Osteoblast (primary cell): Measurements from ENCODE around the gene ANTXRL. TPM values are rescaled to one million over a fixed set of nuclear protein-coding genes. Genes with fewer than 3 reads are reported as not detected.
"Not testable (repeated sequence)": the region's sequence is repeated elsewhere in the genome, so short reads cannot be mapped to it uniquely, and the experiment has no call there.

Experiments
- DNase-seq: peaks from one replicate; pipeline ENCODE4 v3.0.0; 2011; ENCODE audit warnings: low spot score, mixed read lengths; ENCODE audit not compliant: insufficient read length; ENCODE audit errors: missing footprints
- H2AFZ ChIP-seq: 2 replicates; pipeline ENCODE4 v1.6.0; 2011; ENCODE audit warnings: mild to moderate bottlenecking, low read length
- H3K27ac ChIP-seq: 2 replicates; pipeline ENCODE4 v1.5.1; 2011; ENCODE audit warnings: mild to moderate bottlenecking, low read depth, low read length, moderate library complexity
- H3K27me3 ChIP-seq: 2 replicates; pipeline ENCODE4 v1.6.0; 2012; ENCODE audit warnings: mild to moderate bottlenecking, control low read depth, inconsistent platforms, low read length, moderate library complexity; ENCODE audit not compliant: insufficient read depth
- H3K36me3 ChIP-seq: 2 replicates; pipeline ENCODE4 v1.5.1; 2011; ENCODE audit warnings: mild to moderate bottlenecking, low read length, control low read depth, moderate library complexity; ENCODE audit not compliant: insufficient read depth
- H3K4me1 ChIP-seq: 2 replicates; pipeline ENCODE4 v1.5.1; 2011; ENCODE audit warnings: mild to moderate bottlenecking, low read length, control low read depth, moderate library complexity; ENCODE audit not compliant: insufficient read depth
- H3K4me2 ChIP-seq: 2 replicates; pipeline ENCODE4 v1.6.0; 2011; ENCODE audit warnings: mild to moderate bottlenecking, low read length; ENCODE audit not compliant: insufficient read depth
- H3K4me3 ChIP-seq: fragments of 200-600 bp; sonication (generic); 3 replicates; pipeline ENCODE4 v1.5.1; 2012; ENCODE audit warnings: mild to moderate bottlenecking, low read length, inconsistent platforms; ENCODE audit not compliant: insufficient read depth
- H3K79me2 ChIP-seq: 2 replicates; pipeline ENCODE4 v1.6.0; 2012; ENCODE audit warnings: mild to moderate bottlenecking, low read length, control low read depth, inconsistent platforms; ENCODE audit not compliant: insufficient read depth
- H3K9me3 ChIP-seq: 2 replicates; pipeline ENCODE4 v1.5.1; 2011; ENCODE audit warnings: low read depth, low read length, control low read depth
- H4K20me1 ChIP-seq: 2 replicates; pipeline ENCODE4 v1.6.0; 2012; ENCODE audit warnings: mild to moderate bottlenecking, low read length, control low read depth; ENCODE audit not compliant: insufficient read depth
- CTCF ChIP-seq: IDR thresholded peaks from 2 replicates; pipeline ENCODE4 v1.5.1; 2011; ENCODE audit warnings: mild to moderate bottlenecking, low read depth, low read length, moderate library complexity; ENCODE audit errors: extremely low read depth
- total RNA-seq: library from RNA; depleted of rRNA; stranded (reverse); fragments of >200 nt; gene quantifications from 2 replicates; pipeline ENCODE4 v1.2.3, GENCODE V29; 2012

The ANTXRL gene
- total RNA-seq, 1 donor, result not detected

- no peaks in the 10 kb centered on the region for H4K20me1 ChIP-seq
These were observed 22.5 kb upstream of the ANTXRL start for GRCh38 chr10:46264336-46264735.

DNA sequence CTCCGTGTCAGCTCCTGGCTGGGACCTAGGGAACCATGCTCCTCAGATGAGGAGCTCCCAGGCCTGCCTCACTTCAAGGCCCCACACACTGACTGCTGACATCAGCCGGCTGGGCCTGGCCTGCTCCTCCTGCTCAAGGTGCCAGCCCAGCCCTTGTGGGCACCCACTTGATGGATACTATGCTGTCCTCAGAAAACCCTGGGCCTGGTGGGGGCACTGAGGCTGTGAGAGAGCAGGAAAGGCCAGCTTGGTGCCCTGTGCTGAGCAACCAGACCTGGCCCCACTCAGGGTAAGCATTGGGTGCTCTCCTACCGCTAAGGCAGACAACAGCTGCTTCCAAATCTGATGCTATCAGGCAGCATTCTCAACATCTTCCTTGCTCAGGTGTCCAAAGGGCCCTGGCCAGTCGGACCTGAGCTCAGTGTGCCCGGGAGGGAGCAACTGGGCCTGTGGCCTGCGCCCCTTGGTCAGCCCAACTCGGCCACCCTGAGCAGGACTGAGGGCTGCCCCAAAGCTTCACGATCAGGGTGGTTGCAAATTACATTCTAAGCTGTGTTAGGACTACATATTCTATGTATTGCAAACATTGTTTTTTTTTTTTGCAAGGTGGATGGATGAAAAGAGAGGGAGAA, 21.9 kb upstream of the ANTXRL start:
- Histone ChIP-seq H3K4me2 (no peak overlapping the region), H3K9me3 (no peaks in the 10 kb centered on the region), H3K27ac (no peak overlapping the region), H3K79me2 (no peaks in the 10 kb centered on the region), H4K20me1 (no peaks in the 10 kb centered on the region), H2AFZ (no peak overlapping the region), H3K4me1 (no peaks in the 10 kb centered on the region), H3K4me3 (no peak overlapping the region), H3K36me3 (no peaks in the 10 kb centered on the region), H3K27me3 (no peaks in the 10 kb centered on the region)
- TF ChIP-seq CTCF, result no peak
- no peak for DNase-seq

More at GRCh38 chr10:46264336-46264735, 22.5 kb upstream of the ANTXRL start:
- no peak for DNase-seq
- Histone ChIP-seq H3K4me2 (no peak overlapping the region), H3K4me1 (no peaks in the 10 kb centered on the region), H3K36me3 (no peaks in the 10 kb centered on the region), H2AFZ (no peak overlapping the region), H3K4me3 (no peak overlapping the region), H3K79me2 (no peaks in the 10 kb centered on the region), H3K27me3 (no peaks in the 10 kb centered on the region), H3K27ac (no peak overlapping the region), H3K9me3 (no peaks in the 10 kb centered on the region)
- TF ChIP-seq CTCF, result no peak

GRCh38 chr10:46265566-46266305, 21.1 kb upstream of the ANTXRL start:
- not testable (repeated sequence) for H3K4me1 ChIP-seq, H3K36me3 ChIP-seq, DNase-seq, H2AFZ ChIP-seq, H3K9me3 ChIP-seq, H3K27ac ChIP-seq, H3K4me2 ChIP-seq, H3K27me3 ChIP-seq, H4K20me1 ChIP-seq, H3K79me2 ChIP-seq, H3K4me3 ChIP-seq

DNA sequence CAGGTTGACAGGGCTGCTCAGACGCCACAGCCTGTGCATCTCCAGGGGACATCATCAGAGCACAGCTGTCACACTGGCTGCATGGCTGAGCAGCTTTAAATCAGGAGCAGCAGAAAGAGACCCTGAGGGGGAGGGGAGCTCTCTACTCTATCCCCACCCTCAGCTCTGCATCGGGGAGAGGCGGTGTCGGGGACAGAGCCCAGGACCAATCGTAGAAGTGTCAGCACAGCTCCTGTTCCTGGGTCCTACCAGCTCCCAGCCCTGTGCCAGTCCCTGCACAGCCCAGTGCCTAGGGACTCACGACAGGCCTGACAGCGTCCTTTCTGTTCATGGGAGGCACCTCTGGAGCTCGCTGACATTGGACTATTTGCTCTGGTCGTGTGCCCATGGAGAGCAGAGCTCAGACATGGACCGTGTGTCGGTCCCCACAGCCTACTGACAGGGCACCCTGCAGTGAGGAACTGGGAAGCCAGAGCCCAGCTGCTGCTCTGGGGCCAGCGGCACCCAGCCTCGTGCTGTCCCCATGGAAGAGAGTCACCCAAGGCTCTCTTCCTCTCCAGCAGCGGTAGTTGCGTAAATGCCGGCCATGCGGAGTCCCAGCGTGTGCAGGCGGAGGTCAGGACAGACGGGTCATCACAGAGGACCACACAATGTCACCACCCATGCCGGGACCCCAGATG, 20.4 kb upstream of the ANTXRL start:
- Histone ChIP-seq H3K4me2 (no peak overlapping the region), H3K27ac (no peak overlapping the region), H2AFZ (no peak overlapping the region), H3K4me1 (no peaks in the 10 kb centered on the region), H3K9me3 (no peaks in the 10 kb centered on the region), H3K79me2 (no peaks in the 10 kb centered on the region), H4K20me1 (no peaks in the 10 kb centered on the region), H3K36me3 (no peaks in the 10 kb centered on the region), H3K4me3 (no peak overlapping the region), H3K27me3 (no peaks in the 10 kb centered on the region)
- no peak for TF ChIP-seq CTCF
- no peak for DNase-seq
